ENCODE results near the gene TFPT.

TFPT gene

GRCh38 chr19:54154603-54155345, 39.3 kb upstream of the TFPT start:
- peaks cover 25% of the 10 kb centered on the region for H3K79me2 ChIP-seq (ENCODE audit: low read length)
- no peak overlapping the region for H3K27ac ChIP-seq (ENCODE audit: low read length)
- no peak overlapping the region for H2AFZ ChIP-seq (ENCODE audit: low read length)
- H3K9me2 ChIP-seq (replicated peaks; ENCODE audit: insufficient read depth, low read length): no peaks in the 10 kb centered on the region
- no peak overlapping the region for H3K4me2 ChIP-seq (ENCODE audit: low read depth, low read length)
- peaks cover 8% of the 10 kb centered on the region for H3K36me3 ChIP-seq (replicated peaks; ENCODE audit: insufficient read depth, low read length)
- H3F3A ChIP-seq (ENCODE audit: insufficient read depth, low read length): peaks cover 25% of the 10 kb centered on the region
- H3K9ac ChIP-seq (ENCODE audit: low read length): no peak overlapping the region
- no peaks in the 10 kb centered on the region for H3K27me3 ChIP-seq (replicated peaks; ENCODE audit: insufficient read depth, low read length)
- H3K4me1 ChIP-seq (ENCODE audit: low read length): peaks cover 7% of the 10 kb centered on the region; the same call in 1 of the 2 replicates
- H3K9me3 ChIP-seq (replicated peaks; ENCODE audit: insufficient read depth, low read length): no peaks in the 10 kb centered on the region
- no peak overlapping the region for H3K4me3 ChIP-seq (ENCODE audit: low read length)
- H4K20me1 ChIP-seq (ENCODE audit: insufficient read depth, low read length): no peaks in the 10 kb centered on the region
- TF ChIP-seq EZH2phosphoT487 (IDR thresholded peaks at IDR 0.05; ENCODE audit: low read length): no peak
- TF ChIP-seq, protein P1, sequence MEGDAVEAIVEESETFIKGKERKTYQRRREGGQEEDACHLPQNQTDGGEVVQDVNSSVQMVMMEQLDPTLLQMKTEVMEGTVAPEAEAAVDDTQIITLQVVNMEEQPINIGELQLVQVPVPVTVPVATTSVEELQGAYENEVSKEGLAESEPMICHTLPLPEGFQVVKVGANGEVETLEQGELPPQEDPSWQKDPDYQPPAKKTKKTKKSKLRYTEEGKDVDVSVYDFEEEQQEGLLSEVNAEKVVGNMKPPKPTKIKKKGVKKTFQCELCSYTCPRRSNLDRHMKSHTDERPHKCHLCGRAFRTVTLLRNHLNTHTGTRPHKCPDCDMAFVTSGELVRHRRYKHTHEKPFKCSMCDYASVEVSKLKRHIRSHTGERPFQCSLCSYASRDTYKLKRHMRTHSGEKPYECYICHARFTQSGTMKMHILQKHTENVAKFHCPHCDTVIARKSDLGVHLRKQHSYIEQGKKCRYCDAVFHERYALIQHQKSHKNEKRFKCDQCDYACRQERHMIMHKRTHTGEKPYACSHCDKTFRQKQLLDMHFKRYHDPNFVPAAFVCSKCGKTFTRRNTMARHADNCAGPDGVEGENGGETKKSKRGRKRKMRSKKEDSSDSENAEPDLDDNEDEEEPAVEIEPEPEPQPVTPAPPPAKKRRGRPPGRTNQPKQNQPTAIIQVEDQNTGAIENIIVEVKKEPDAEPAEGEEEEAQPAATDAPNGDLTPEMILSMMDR (IDR thresholded peaks at IDR 0.05; ENCODE audit: low read length): no peak
- TF ChIP-seq EZH2 (optimal IDR thresholded peaks at IDR 0.05; ENCODE audit: low read depth, low read length): no peak
- DNase-seq: no peak

- no peaks in the 10 kb centered on the region for H3K9me3 ChIP-seq (replicated peaks; ENCODE audit: insufficient read depth, low read length)
- no peak overlapping the region for H3K27ac ChIP-seq (ENCODE audit: low read length)
- no peak for TF ChIP-seq EZH2 (optimal IDR thresholded peaks at IDR 0.05; ENCODE audit: low read depth, low read length)
- TF ChIP-seq, protein P1 (IDR thresholded peaks at IDR 0.05; ENCODE audit: low read length): no peak
- no peak for TF ChIP-seq EZH2phosphoT487 (IDR thresholded peaks at IDR 0.05; ENCODE audit: low read length)
- no peaks in the 10 kb centered on the region for H3K27me3 ChIP-seq (replicated peaks; ENCODE audit: insufficient read depth, low read length)
- H3K36me3 ChIP-seq (replicated peaks; ENCODE audit: insufficient read depth, low read length): peaks cover 8% of the 10 kb centered on the region
- H3K4me2 ChIP-seq (ENCODE audit: low read depth, low read length): no peak overlapping the region
- no peak for DNase-seq
- no peak overlapping the region for H3K4me3 ChIP-seq (ENCODE audit: low read length)
- no peak overlapping the region for H3K9ac ChIP-seq (ENCODE audit: low read length)
- peaks cover 21% of the 10 kb centered on the region for H3F3A ChIP-seq (ENCODE audit: insufficient read depth, low read length)
- no peaks in the 10 kb centered on the region for H4K20me1 ChIP-seq (ENCODE audit: insufficient read depth, low read length)
- peaks cover 21% of the 10 kb centered on the region for H3K79me2 ChIP-seq (ENCODE audit: low read length)
- no peak overlapping the region for H2AFZ ChIP-seq (ENCODE audit: low read length)
- peaks cover 7% of the 10 kb centered on the region; the same call in 1 of the 2 replicates for H3K4me1 ChIP-seq (ENCODE audit: low read length)
- no peaks in the 10 kb centered on the region for H3K9me2 ChIP-seq (replicated peaks; ENCODE audit: insufficient read depth, low read length)
These were observed 38.4 kb upstream of the TFPT start for GRCh38 chr19:54153731-54154326.

DNA sequence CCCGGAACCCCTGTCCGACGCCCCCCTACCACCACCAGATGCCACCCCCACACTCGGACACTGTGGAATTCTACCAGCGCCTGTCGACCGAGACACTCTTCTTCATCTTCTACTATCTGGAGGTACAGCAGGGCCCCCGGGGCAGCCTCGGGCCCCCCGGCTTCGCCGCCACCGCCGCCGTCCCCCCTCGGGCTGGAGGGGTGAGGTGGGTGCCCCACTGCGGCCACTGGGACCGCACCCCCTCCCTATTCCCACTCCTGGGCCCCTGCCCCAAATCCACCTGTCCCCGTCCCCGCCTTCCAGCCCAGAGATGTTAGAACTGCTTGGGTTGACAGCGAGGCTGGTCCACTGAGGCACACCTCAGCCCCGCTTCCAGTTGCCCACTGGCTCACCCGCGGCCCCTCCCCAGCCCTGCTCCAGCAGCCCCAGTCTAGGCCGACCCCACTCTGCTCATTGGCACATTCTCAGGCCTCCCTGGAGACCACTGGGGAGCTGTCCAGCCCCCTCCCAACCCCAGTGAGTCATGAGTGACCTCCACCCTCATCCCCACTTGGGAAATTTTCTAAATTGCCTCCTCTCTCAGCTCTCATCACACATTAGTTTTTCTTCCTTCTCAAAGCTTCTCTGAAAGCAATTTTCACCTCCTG, 37.5 kb upstream of the TFPT start:
- Histone ChIP-seq H3K27me3 (replicated peaks; ENCODE audit: insufficient read depth, low read length) (no peaks in the 10 kb centered on the region), H3K4me3 (ENCODE audit: low read length) (no peak overlapping the region), H3K4me1 (ENCODE audit: low read length) (peaks cover under 1% of the 10 kb centered on the region; the same call in 1 of the 2 replicates), H3K79me2 (ENCODE audit: low read length) (peaks cover 13% of the 10 kb centered on the region), H3K27ac (ENCODE audit: low read length) (no peak overlapping the region), H3K9ac (ENCODE audit: low read length) (no peak overlapping the region), H2AFZ (ENCODE audit: low read length) (no peak overlapping the region), H3K4me2 (ENCODE audit: low read depth, low read length) (no peak overlapping the region), H3F3A (ENCODE audit: insufficient read depth, low read length) (peaks cover 13% of the 10 kb centered on the region; the same call in 1 of the 2 replicates), H4K20me1 (ENCODE audit: insufficient read depth, low read length) (no peaks in the 10 kb centered on the region), H3K36me3 (replicated peaks; ENCODE audit: insufficient read depth, low read length) (peaks cover 8% of the 10 kb centered on the region), H3K9me2 (replicated peaks; ENCODE audit: insufficient read depth, low read length) (no peaks in the 10 kb centered on the region), H3K9me3 (replicated peaks; ENCODE audit: insufficient read depth, low read length) (no peaks in the 10 kb centered on the region)
- no peak for DNase-seq
- no peak for TF ChIP-seq EZH2 (optimal IDR thresholded peaks at IDR 0.05; ENCODE audit: low read depth, low read length)
- TF ChIP-seq EZH2phosphoT487 (IDR thresholded peaks at IDR 0.05; ENCODE audit: low read length): no peak
- TF ChIP-seq, protein P1 (IDR thresholded peaks at IDR 0.05; ENCODE audit: low read length): no peak
